Tibial artery (tissue), 4 donors: ENCODE results near the gene C2orf92.

Source experiments
- DNase-seq, 2 donors: peaks; one replicate each; pipeline ENCODE4 v3.0.0-alpha.2; 2019
- H3K27ac ChIP-seq, 2 donors: fragments of 200-600 bp; sonication (generic) in 1 of 2; 1 replicate in 1 of 2; 2 replicates in 1 of 2; pipeline ENCODE4 v1.5.1; 2018 to 2019; ENCODE audit warnings: mild to moderate bottlenecking in 1 of 2
- H3K27me3 ChIP-seq, 2 donors: fragments of 200-600 bp; sonication (generic) in 1 of 2; one replicate each; pipeline versions ENCODE4 v1.5.1 to v1.6.0; 2016 to 2019
- H3K36me3 ChIP-seq, 3 donors: fragments of 200-600 bp; sonication (generic) in 2 of 3; one replicate each; pipeline ENCODE4 v1.5.1; 2016 to 2019; ENCODE audit warnings: mild to moderate bottlenecking in 2 of 3
- H3K4me1 ChIP-seq, 4 donors: fragments of 200-600 bp; sonication (generic) in 2 of 4; 1 replicate in 3 of 4; 2 replicates in 1 of 4; pipeline ENCODE4 v1.5.1; 2016 to 2019
- H3K4me3 ChIP-seq, 2 donors: fragments of 200-600 bp; sonication (generic) in 1 of 2; 1 replicate in 1 of 2; 2 replicates in 1 of 2; pipeline ENCODE4 v1.5.1; 2018 to 2019; ENCODE audit warnings: mild to moderate bottlenecking in 2 of 2
- H3K9me3 ChIP-seq, 3 donors: fragments of 200-600 bp; sonication (generic) in 1 of 3; one replicate each; pipeline ENCODE4 v1.5.1; 2016 to 2019
- intact Hi-C: fragments of 100-400 bp; cut with DNase I; formaldehyde crosslinking; loops from one replicate; pipeline ENCODE4 v1.15.0; 2023; ENCODE audit warnings: low total_unique reads
- TF ChIP-seq, protein P1 (sequence below), 2 experiments: fragments of 200-600 bp in 1 of 2; fragments of 450-650 bp in 1 of 2; IDR thresholded peaks; one replicate each; pipeline ENCODE4 v1.5.1; 2017 to 2019; ENCODE audit warnings: antibody characterized with exemption in 2 of 2, mild to moderate bottlenecking in 1 of 2, moderate library complexity in 1 of 2

The C2orf92 gene

GRCh38 chr2:97734061-97735051 lies 64.8 kb downstream of the C2orf92 start:
- intact Hi-C loops = no loop called here
- Histone ChIP-seq H3K27ac (no peak overlapping the region), H3K4me3 (no peak overlapping the region), H3K27me3 (peaks cover 0 to 18% of the 10 kb centered on the region in 2 donors), H3K36me3 (no peaks in the 10 kb centered on the region), H3K4me1 (no peaks in the 10 kb centered on the region), H3K9me3 (peaks cover 0 to 10% (median 0%) of the 10 kb centered on the region in 3 donors)
- TF ChIP-seq, protein P1, sequence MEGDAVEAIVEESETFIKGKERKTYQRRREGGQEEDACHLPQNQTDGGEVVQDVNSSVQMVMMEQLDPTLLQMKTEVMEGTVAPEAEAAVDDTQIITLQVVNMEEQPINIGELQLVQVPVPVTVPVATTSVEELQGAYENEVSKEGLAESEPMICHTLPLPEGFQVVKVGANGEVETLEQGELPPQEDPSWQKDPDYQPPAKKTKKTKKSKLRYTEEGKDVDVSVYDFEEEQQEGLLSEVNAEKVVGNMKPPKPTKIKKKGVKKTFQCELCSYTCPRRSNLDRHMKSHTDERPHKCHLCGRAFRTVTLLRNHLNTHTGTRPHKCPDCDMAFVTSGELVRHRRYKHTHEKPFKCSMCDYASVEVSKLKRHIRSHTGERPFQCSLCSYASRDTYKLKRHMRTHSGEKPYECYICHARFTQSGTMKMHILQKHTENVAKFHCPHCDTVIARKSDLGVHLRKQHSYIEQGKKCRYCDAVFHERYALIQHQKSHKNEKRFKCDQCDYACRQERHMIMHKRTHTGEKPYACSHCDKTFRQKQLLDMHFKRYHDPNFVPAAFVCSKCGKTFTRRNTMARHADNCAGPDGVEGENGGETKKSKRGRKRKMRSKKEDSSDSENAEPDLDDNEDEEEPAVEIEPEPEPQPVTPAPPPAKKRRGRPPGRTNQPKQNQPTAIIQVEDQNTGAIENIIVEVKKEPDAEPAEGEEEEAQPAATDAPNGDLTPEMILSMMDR (IDR thresholded peaks at IDR 0.05) = no peak
- DNase-seq = peak in 1 of 2 donors; percentile 53

DNA sequence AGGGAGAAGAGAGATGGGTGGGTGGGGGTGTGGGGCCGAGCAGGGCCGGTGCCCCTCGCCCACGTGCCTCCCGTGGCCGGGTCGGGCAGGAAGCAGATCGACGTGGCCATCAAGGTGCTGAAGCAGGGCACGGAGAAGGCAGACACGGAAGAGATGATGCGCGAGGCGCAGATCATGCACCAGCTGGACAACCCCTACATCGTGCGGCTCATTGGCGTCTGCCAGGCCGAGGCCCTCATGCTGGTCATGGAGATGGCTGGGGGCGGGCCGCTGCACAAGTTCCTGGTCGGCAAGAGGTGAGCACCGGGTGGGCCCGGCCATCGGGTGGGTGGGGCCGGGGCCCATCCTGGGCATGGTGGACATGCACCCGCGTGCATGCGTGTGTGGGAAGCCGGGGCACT lies 65.6 kb downstream of the C2orf92 start:
- intact Hi-C loops = no loop called here
- peaks cover 0 to 7% (median 0%) of the 10 kb centered on the region in 3 donors for H3K9me3 ChIP-seq
- H3K27me3 ChIP-seq = peaks cover 0 to 19% of the 10 kb centered on the region in 2 donors
- TF ChIP-seq, protein P1 (IDR thresholded peaks at IDR 0.05) = no peak
- DNase-seq = peak in 1 of 2 donors; percentile 60
- H3K36me3 ChIP-seq = no peaks in the 10 kb centered on the region
- no peak overlapping the region for H3K4me3 ChIP-seq
- no peak overlapping the region for H3K27ac ChIP-seq
- H3K4me1 ChIP-seq = no peaks in the 10 kb centered on the region

DNA sequence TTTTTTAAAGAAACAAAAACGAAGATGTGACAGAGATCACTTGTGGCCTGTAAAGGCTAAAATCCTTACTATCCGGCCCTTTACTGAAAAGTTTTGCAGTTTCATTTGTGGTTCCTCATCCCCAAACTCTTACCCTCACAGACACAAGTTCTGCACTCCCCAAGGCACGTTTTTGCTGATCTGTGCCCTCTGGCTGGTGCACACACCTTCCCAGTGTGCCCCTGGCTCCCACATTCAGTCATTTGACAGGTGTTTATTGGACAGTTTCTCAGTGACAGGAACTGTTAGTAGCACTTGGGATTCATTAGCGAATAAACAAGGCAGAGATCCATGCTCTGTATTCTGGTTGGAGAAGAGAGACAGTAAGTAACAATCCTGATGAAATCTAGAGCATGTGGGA lies 66.7 kb downstream of the C2orf92 start:
- Histone ChIP-seq H3K27me3 (peaks cover 0 to 19% of the 10 kb centered on the region in 2 donors), H3K4me3 (no peak overlapping the region), H3K4me1 (no peaks in the 10 kb centered on the region), H3K36me3 (no peaks in the 10 kb centered on the region), H3K9me3 (no peaks in the 10 kb centered on the region), H3K27ac (no peak overlapping the region)
- TF ChIP-seq, protein P1 (IDR thresholded peaks at IDR 0.05) = no peak
- intact Hi-C loops = no loop called here
- no peak for DNase-seq

DNA sequence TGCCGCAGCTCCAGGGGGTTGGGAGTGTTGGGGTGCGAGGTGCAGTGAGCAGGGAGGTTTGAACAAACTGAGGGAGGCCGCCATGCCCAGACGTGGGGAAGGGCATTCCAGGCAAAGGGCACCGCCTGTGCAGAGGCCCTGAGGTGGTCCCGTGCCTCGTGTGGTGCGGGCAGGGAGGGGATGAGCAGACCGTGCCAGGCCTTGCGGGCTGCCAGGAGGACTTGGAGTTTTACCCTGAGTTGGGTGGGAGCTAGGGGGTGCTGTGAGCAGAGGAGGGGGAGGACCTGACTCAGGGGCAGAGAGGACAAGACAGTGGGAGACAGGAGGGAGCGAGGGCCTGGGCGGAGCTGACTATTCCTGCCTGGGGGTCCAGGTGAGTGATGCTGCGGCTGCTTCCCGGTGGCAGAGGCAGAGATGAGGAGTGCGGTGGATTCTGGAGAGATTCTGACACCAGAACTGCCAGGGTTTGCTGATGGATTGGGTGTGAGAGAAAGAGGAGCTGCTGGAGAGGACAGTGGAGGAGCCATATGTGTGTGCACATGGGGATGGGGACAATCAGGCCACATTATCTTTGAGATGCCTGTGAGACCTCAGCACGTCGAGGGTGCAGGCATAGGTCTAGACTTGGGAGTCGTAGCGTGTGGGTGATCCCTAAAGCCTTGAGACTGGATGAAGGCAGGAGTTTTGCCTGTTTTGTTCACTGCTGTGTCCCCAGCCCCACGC lies 67.3 kb downstream of the C2orf92 start:
- Histone ChIP-seq H3K27me3 (peaks cover 0 to 19% of the 10 kb centered on the region in 2 donors), H3K9me3 (no peaks in the 10 kb centered on the region), H3K4me3 (no peak overlapping the region), H3K36me3 (no peaks in the 10 kb centered on the region), H3K4me1 (no peaks in the 10 kb centered on the region), H3K27ac (no peak overlapping the region)
- TF ChIP-seq, protein P1 (IDR thresholded peaks at IDR 0.05) = no peak
- DNase-seq = peak in 1 of 2 donors; percentile 58
- intact Hi-C loops = no loop called here

DNA sequence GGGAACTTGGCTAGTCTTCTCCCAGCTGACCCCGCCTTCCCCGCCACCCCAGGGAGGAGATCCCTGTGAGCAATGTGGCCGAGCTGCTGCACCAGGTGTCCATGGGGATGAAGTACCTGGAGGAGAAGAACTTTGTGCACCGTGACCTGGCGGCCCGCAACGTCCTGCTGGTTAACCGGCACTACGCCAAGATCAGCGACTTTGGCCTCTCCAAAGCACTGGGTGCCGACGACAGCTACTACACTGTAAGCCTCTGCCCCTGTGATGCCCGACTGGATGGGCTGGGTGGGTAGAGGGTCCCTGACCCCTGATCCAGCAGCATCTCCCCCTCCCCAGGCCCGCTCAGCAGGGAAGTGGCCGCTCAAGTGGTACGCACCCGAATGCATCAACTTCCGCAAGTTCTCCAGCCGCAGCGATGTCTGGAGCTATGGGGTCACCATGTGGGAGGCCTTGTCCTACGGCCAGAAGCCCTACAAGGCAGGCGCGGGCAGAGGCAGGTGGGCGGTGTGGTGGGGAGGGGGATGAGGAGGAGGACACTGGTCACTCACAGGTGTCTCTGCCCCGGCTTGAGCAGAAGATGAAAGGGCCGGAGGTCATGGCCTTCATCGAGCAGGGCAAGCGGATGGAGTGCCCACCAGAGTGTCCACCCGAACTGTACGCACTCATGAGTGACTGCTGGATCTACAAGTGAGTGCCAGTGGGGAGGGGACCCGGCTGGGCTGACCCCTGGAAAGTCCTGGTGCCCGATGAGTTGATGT lies 68.1 kb downstream of the C2orf92 start:
- peak in 1 of 2 donors; percentile 58 for DNase-seq
- intact Hi-C loops = no loop called here
- peaks cover 0 to 19% of the 10 kb centered on the region in 2 donors for H3K27me3 ChIP-seq

More for the DNA sequence above, 68.1 kb downstream of the C2orf92 start:
- H3K9me3 ChIP-seq = no peaks in the 10 kb centered on the region
- TF ChIP-seq, protein P1 (IDR thresholded peaks at IDR 0.05) = no peak
- no peak overlapping the region for H3K4me3 ChIP-seq
- no peaks in the 10 kb centered on the region for H3K36me3 ChIP-seq
- no peak overlapping the region for H3K27ac ChIP-seq
- H3K4me1 ChIP-seq = no peaks in the 10 kb centered on the region
